ENCODE results near the gene MASP1.
"Not testable (repeated sequence)": the region's sequence is repeated elsewhere in the genome, so short reads cannot be mapped to it uniquely, and the experiment has no call there.

MASP1 gene

DNA sequence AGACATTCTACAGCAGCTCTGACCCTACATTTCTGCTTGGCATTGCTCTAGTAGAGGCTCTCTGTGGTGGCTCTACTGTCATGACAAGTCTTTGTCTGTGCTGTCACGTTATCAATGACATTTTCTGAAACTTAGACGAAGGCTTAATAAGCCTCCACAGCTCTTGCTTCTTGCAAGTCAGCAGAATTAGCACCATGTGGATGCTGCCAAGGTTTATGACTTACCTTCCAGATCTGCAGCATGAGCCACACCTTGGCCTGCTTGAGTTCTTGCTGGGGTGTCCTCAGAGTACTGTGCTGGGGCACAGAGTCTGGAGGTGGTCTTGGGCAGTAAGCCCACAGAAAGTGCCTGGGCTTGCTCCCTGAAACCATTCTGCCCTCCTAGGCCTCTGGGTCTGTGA lies 84.5 kb downstream of the MASP1 start:
- no peak for DNase-seq (ENCODE audit: low spot score)
- TF ChIP-seq, protein P1, sequence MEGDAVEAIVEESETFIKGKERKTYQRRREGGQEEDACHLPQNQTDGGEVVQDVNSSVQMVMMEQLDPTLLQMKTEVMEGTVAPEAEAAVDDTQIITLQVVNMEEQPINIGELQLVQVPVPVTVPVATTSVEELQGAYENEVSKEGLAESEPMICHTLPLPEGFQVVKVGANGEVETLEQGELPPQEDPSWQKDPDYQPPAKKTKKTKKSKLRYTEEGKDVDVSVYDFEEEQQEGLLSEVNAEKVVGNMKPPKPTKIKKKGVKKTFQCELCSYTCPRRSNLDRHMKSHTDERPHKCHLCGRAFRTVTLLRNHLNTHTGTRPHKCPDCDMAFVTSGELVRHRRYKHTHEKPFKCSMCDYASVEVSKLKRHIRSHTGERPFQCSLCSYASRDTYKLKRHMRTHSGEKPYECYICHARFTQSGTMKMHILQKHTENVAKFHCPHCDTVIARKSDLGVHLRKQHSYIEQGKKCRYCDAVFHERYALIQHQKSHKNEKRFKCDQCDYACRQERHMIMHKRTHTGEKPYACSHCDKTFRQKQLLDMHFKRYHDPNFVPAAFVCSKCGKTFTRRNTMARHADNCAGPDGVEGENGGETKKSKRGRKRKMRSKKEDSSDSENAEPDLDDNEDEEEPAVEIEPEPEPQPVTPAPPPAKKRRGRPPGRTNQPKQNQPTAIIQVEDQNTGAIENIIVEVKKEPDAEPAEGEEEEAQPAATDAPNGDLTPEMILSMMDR (IDR thresholded peaks at IDR 0.05; ENCODE audit: extremely low read depth, insufficient read depth, missing control alignments) = no peak
- in situ Hi-C loops (cut with MboI; ENCODE audit: low pct_unique_long_range_greater_than_20kb, low sequenced_read_pairs, unreplicated experiment) = no loop called here

DNA sequence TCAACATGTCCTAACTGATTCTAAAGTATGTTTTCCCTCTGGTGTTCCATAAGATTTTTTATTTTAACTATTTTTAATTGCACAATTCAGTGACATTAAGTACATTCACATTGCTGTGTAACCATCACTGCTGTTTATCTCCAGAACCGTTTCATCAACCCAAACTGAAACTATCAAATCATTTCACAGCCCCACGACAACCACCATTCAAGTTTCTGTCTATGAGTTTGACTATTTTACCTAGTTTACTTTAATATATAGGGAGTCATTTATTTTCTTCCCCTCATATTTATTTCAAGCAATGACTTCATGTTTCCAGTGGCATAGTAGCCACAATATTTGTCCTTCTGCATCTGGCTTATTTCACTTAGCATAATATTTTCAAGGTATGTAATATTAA lies 85.9 kb downstream of the MASP1 start:
- TF ChIP-seq, protein P1 (IDR thresholded peaks at IDR 0.05; ENCODE audit: extremely low read depth, insufficient read depth, missing control alignments) = no peak
- in situ Hi-C loops (cut with MboI; ENCODE audit: low pct_unique_long_range_greater_than_20kb, low sequenced_read_pairs, unreplicated experiment) = no loop called here
- no peak for DNase-seq (ENCODE audit: low spot score)

DNA sequence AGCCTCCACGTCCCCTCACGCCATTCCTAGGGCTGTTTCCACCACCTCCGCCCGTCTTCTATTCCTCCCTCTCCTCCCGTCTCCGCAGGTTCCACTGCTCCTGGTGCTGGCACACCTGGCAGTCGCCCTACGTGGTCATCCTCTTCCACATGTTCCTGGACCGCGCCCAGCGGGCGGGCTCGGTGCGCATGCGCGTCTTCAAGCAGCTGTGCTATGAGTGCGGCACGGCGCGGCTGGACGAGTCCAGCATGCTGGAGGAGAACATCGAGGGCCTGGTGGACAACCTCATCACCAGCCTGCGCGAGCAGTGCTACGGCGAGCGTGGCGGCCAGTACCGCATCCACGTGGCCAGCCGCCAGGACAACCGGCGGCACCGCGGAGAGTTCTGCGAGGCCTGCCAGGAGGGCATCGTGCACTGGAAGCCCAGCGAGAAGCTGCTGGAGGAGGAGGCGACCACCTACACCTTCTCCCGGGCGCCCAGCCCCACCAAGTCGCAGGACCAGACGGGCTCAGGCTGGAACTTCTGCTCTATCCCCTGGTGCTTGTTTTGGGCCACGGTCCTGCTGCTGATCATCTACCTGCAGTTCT lies 92.0 kb downstream of the MASP1 start:
- DNase-seq (ENCODE audit: low spot score); in situ Hi-C loops (cut with MboI; ENCODE audit: low pct_unique_long_range_greater_than_20kb, low sequenced_read_pairs, unreplicated experiment): not testable (repeated sequence)

DNA sequence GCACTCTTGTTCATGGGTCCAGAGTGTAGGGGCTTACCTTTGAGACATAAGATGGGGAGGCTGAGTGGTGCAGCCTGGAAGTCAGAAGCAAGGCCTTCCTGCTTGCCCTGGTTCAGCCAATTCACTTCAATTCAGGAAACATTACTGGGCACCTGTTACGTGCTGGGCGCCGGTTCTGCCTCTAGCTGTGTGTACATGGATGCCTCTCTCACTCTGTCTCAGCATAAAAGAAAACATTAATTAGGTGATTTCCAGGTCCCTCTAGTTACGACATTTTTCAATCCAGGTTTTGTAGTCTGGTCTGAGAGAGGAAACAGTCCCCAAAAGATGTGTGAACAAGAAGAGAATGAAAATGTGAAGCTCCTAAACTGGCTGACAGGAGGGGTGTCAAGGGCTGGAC lies 93.0 kb downstream of the MASP1 start:
- TF ChIP-seq, protein P1 (IDR thresholded peaks at IDR 0.05; ENCODE audit: extremely low read depth, insufficient read depth, missing control alignments) = no peak
- DNase-seq (ENCODE audit: low spot score) = no peak
- in situ Hi-C loops (cut with MboI; ENCODE audit: low pct_unique_long_range_greater_than_20kb, low sequenced_read_pairs, unreplicated experiment) = no loop called here

DNA sequence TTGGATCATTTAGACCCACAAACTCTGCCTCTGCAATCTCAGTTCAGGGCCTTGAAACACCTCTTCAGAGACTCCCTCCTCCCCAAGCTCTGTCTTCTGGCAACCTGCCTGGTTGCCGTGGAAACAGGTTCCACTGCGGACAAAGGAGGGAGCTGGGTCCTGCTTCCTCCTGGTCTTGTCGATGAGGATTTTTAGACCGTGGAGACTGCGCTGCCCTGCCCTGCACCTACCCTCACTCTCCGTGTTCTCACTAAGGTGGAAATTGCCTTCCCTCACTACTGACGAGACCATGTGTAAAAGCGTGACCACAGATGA lies 94.2 kb downstream of the MASP1 start, which contains the start of gene RTP1:
TSS of gene RTP1 (plus strand) at position 152 of the 315 bp plus-strand sequence. CDS start at position 182, 30 bp downstream.
- TF ChIP-seq, protein P1 (IDR thresholded peaks at IDR 0.05; ENCODE audit: extremely low read depth, insufficient read depth, missing control alignments) = no peak
- in situ Hi-C loops (cut with MboI; ENCODE audit: low pct_unique_long_range_greater_than_20kb, low sequenced_read_pairs, unreplicated experiment) = no loop called here
- DNase-seq (ENCODE audit: low spot score) = no peak

DNA sequence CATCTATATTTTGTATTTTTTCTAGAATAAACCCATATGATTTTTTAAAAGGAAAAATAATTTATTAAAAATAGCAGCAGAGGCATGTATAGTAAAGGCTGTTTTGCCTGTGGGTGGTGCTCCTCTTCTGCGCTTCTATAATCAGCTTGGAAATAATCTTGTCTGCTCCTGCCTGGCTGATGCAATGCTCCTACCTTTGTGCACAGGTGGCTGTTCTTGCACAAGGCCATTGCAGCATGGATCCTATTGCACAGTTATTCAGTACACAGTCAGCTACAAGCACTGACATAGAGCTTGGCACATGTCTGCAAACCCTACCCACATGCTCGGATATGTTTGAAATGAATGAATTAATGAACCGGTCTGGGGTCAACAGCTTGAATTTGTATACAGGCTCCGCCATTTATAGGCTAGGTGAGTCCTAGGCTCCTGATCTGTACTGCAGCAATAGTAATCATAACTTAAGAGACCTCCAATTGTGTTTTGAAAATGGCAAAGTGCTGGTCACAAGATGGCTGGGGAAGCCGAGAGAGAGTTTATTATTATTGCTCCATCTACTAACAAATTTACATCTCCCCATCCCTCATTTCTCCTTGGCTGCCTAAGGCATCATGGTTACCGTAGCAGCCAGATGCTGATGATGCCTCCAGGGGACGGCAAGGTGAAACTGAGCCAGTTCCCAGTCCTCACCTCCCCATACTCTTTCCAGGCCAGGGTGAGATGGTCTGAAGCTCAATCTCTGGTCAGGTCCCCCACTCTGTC lies 94.8 kb downstream of the MASP1 start:
- no peak for DNase-seq (ENCODE audit: low spot score)
- TF ChIP-seq, protein P1 (IDR thresholded peaks at IDR 0.05; ENCODE audit: extremely low read depth, insufficient read depth, missing control alignments) = no peak
- in situ Hi-C loops (cut with MboI; ENCODE audit: low pct_unique_long_range_greater_than_20kb, low sequenced_read_pairs, unreplicated experiment) = no loop called here

DNA sequence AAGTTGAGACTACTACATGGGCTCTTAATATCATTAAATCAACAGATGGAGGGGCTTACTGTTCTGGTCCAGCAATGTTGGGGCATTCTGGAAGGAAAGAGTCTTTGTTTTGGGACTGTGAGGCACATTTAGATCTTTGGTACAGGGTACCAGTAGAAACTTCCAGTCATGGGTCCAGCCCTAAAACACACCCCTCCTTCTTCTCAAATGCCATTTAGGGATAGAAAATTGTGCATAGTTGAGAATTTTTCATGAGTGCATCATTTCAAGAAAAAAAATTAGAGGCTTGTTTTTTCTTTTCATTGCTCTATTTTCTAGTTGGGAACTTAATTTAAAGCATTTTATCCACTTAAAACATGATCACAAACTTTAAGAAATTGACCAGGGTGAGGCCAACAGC lies 98.4 kb downstream of the MASP1 start:
- in situ Hi-C loops (cut with MboI; ENCODE audit: low pct_unique_long_range_greater_than_20kb, low sequenced_read_pairs, unreplicated experiment) = no loop called here
- TF ChIP-seq, protein P1 (IDR thresholded peaks at IDR 0.05; ENCODE audit: extremely low read depth, insufficient read depth, missing control alignments) = no peak
- no peak for DNase-seq (ENCODE audit: low spot score)
